ENCODE measurements around the gene CAMTA1. TPM values are rescaled to one million over a fixed set of nuclear protein-coding genes. Genes with fewer than 3 reads are reported as not detected.

CAMTA1 gene
- total and polyA plus RNA-seq, 9 of the 15 experiments (the other 6 are each of a cell fraction or from before 2014, with no cell fraction given): 43.9 to 161 (median 65.9) TPM

DNA sequence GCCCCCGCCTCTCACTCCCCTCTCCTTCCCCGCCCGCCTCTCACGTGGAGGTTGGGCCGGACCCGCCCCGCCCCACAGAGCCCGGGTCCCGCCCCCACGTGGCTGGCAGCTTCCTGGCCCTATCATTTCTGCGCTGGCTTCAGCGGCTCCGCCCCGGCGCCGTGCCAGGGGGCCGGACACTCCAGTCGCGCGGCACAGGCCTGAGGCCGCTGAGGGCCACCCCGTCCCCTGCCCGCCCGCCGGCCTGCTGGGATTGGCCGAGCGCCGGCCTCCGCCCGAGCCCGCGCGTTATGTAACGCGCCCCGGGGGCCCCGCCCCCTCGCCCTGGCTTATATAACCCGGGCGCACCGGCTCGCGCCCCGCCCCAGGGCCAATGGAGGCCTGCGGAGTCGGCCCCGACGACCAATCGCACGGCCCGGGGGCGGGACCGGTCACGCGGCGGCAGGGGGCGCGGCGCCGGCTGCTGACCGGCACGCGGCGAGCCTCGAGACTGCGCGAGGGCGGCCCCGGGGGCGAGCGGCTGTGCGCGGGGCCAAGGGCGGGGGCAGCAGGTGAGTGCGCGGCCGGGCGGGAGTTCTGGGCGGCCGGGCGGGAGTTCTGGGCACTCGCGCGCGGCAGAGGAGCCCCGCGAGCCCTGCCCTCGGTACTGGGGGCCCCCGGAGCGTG is 998.7 kb downstream of the CAMTA1 start, which contains the start of gene PER3 (continued):
- TF ChIP-seq, protein P1, sequence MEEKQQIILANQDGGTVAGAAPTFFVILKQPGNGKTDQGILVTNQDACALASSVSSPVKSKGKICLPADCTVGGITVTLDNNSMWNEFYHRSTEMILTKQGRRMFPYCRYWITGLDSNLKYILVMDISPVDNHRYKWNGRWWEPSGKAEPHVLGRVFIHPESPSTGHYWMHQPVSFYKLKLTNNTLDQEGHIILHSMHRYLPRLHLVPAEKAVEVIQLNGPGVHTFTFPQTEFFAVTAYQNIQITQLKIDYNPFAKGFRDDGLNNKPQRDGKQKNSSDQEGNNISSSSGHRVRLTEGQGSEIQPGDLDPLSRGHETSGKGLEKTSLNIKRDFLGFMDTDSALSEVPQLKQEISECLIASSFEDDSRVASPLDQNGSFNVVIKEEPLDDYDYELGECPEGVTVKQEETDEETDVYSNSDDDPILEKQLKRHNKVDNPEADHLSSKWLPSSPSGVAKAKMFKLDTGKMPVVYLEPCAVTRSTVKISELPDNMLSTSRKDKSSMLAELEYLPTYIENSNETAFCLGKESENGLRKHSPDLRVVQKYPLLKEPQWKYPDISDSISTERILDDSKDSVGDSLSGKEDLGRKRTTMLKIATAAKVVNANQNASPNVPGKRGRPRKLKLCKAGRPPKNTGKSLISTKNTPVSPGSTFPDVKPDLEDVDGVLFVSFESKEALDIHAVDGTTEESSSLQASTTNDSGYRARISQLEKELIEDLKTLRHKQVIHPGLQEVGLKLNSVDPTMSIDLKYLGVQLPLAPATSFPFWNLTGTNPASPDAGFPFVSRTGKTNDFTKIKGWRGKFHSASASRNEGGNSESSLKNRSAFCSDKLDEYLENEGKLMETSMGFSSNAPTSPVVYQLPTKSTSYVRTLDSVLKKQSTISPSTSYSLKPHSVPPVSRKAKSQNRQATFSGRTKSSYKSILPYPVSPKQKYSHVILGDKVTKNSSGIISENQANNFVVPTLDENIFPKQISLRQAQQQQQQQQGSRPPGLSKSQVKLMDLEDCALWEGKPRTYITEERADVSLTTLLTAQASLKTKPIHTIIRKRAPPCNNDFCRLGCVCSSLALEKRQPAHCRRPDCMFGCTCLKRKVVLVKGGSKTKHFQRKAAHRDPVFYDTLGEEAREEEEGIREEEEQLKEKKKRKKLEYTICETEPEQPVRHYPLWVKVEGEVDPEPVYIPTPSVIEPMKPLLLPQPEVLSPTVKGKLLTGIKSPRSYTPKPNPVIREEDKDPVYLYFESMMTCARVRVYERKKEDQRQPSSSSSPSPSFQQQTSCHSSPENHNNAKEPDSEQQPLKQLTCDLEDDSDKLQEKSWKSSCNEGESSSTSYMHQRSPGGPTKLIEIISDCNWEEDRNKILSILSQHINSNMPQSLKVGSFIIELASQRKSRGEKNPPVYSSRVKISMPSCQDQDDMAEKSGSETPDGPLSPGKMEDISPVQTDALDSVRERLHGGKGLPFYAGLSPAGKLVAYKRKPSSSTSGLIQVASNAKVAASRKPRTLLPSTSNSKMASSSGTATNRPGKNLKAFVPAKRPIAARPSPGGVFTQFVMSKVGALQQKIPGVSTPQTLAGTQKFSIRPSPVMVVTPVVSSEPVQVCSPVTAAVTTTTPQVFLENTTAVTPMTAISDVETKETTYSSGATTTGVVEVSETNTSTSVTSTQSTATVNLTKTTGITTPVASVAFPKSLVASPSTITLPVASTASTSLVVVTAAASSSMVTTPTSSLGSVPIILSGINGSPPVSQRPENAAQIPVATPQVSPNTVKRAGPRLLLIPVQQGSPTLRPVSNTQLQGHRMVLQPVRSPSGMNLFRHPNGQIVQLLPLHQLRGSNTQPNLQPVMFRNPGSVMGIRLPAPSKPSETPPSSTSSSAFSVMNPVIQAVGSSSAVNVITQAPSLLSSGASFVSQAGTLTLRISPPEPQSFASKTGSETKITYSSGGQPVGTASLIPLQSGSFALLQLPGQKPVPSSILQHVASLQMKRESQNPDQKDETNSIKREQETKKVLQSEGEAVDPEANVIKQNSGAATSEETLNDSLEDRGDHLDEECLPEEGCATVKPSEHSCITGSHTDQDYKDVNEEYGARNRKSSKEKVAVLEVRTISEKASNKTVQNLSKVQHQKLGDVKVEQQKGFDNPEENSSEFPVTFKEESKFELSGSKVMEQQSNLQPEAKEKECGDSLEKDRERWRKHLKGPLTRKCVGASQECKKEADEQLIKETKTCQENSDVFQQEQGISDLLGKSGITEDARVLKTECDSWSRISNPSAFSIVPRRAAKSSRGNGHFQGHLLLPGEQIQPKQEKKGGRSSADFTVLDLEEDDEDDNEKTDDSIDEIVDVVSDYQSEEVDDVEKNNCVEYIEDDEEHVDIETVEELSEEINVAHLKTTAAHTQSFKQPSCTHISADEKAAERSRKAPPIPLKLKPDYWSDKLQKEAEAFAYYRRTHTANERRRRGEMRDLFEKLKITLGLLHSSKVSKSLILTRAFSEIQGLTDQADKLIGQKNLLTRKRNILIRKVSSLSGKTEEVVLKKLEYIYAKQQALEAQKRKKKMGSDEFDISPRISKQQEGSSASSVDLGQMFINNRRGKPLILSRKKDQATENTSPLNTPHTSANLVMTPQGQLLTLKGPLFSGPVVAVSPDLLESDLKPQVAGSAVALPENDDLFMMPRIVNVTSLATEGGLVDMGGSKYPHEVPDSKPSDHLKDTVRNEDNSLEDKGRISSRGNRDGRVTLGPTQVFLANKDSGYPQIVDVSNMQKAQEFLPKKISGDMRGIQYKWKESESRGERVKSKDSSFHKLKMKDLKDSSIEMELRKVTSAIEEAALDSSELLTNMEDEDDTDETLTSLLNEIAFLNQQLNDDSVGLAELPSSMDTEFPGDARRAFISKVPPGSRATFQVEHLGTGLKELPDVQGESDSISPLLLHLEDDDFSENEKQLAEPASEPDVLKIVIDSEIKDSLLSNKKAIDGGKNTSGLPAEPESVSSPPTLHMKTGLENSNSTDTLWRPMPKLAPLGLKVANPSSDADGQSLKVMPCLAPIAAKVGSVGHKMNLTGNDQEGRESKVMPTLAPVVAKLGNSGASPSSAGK (IDR thresholded peaks at IDR 0.05): peak; percentile 43
- no peak for TF ChIP-seq ZNF133 (CRISPR knock-in tag; IDR thresholded peaks at IDR 0.05)
- no peak for TF ChIP-seq MTF1 (CRISPR knock-in tag; IDR thresholded peaks at IDR 0.05; ENCODE audit: borderline replicate concordance)
- no peak for TF ChIP-seq ZBED1 (IDR thresholded peaks at IDR 0.05)
- peak; percentile 82 for TF ChIP-seq RB1 (IDR thresholded peaks at IDR 0.05; ENCODE audit: low read depth)
- TF ChIP-seq EGR1 (conservative IDR thresholded peaks at IDR 0.05): peak; percentile 35; the same call in 1 of the 2 replicates
- TF ChIP-seq ZNF121 (CRISPR knock-in tag; conservative IDR thresholded peaks at IDR 0.05): no peak
- TF ChIP-seq RFX5 (IDR thresholded peaks at IDR 0.05; ENCODE audit: low read depth, low read length): peak; percentile 65; the same call in 1 of the 2 replicates
- TF ChIP-seq NEUROD1 (IDR thresholded peaks at IDR 0.05; ENCODE audit: borderline replicate concordance, low read depth, low read length, partially characterized antibody): peak; percentile 55
- peak; percentile 38; the same call in 1 of the 2 replicates for TF ChIP-seq JUND (IDR thresholded peaks at IDR 0.05; ENCODE audit: borderline replicate concordance, low read depth, low read length)
- TF ChIP-seq JUND (tag; IDR thresholded peaks at IDR 0.05; ENCODE audit: borderline replicate concordance, low read depth, low read length): no peak; the same call in 2 of the 3 replicates
- TF ChIP-seq, protein P2, sequence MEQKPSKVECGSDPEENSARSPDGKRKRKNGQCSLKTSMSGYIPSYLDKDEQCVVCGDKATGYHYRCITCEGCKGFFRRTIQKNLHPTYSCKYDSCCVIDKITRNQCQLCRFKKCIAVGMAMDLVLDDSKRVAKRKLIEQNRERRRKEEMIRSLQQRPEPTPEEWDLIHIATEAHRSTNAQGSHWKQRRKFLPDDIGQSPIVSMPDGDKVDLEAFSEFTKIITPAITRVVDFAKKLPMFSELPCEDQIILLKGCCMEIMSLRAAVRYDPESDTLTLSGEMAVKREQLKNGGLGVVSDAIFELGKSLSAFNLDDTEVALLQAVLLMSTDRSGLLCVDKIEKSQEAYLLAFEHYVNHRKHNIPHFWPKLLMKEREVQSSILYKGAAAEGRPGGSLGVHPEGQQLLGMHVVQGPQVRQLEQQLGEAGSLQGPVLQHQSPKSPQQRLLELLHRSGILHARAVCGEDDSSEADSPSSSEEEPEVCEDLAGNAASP (IDR thresholded peaks at IDR 0.05): no peak
- TF ChIP-seq CBFB (CRISPR knock-in tag; IDR thresholded peaks at IDR 0.05): no peak
- TF ChIP-seq SMAD1 (IDR thresholded peaks at IDR 0.05; ENCODE audit: low read depth, low read length, partially characterized antibody): peak; percentile 99
- TF ChIP-seq, protein P3, sequence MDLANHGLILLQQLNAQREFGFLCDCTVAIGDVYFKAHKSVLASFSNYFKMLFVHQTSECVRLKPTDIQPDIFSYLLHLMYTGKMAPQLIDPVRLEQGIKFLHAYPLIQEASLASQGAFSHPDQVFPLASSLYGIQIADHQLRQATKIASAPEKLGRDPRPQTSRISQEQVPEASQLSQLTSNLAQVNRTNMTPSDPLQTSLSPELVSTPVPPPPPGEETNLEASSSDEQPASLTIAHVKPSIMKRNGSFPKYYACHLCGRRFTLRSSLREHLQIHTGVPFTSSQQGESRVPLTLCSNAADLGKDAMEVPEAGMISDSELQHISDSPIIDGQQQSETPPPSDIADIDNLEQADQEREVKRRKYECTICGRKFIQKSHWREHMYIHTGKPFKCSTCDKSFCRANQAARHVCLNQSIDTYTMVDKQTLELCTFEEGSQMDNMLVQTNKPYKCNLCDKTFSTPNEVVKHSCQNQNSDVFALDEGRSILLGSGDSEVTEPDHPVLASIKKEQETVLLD (IDR thresholded peaks at IDR 0.05): no peak
